HepG2 (cell line): Measurements from ENCODE around the gene PMFBP1. TPM values are rescaled to one million over a fixed set of nuclear protein-coding genes. Genes with fewer than 3 reads are reported as not detected.

Source experiments
- ETV5 ChIP-seq: IDR thresholded peaks from 2 replicates; pipeline ENCODE4 v1.6.1; 2018; ENCODE audit warnings: missing biosample characterization, missing genetic modification reagents, inconsistent platforms, borderline replicate concordance
- IRX3 ChIP-seq: sonication (generic); formaldehyde crosslinking; IDR thresholded peaks from 2 replicates; pipeline ENCODE4 v1.8.1; 2023; ENCODE audit warnings: mild to moderate bottlenecking, low read depth, missing genetic modification reagents, borderline replicate concordance
- KMT2B ChIP-seq: IDR thresholded peaks from 2 replicates; pipeline ENCODE4 v1.6.1; 2016; ENCODE audit warnings: missing genetic modification reagents, missing compliant biosample characterization
- MAFG ChIP-seq: sonication (generic); formaldehyde crosslinking; IDR thresholded peaks from 2 replicates; pipeline ENCODE4 v1.5.1; 2020; ENCODE audit warnings: mild to moderate bottlenecking, missing genetic modification reagents
- MBNL3 ChIP-seq: fragments of 250-450 bp; sonication (Bioruptor Pico); conservative IDR thresholded peaks from 2 replicates; pipeline ENCODE4 v1.8.0; 2022; ENCODE audit warnings: mild to moderate bottlenecking, inconsistent platforms
- MLLT10 ChIP-seq: sonication (generic); formaldehyde crosslinking; IDR thresholded peaks from 2 replicates; pipeline ENCODE4 v1.4.0; 2020; ENCODE audit warnings: missing genetic modification reagents
- NR3C1 ChIP-seq: sonication (generic); formaldehyde crosslinking; IDR thresholded peaks from 2 replicates; pipeline ENCODE4 v1.4.0; 2020; ENCODE audit warnings: missing genetic modification reagents
- SMARCC2 ChIP-seq: fragments of 450-650 bp; IDR thresholded peaks from 2 replicates; pipeline ENCODE4 v1.6.1; 2017; ENCODE audit warnings: antibody characterized with exemption, mild to moderate bottlenecking
- U2AF1 ChIP-seq: fragments of 200-400 bp; formaldehyde crosslinking; optimal IDR thresholded peaks from 2 replicates; pipeline ENCODE3; 2017; ENCODE audit warnings: mild to moderate bottlenecking, low read depth, low read length
- WIZ ChIP-seq: sonication (generic); formaldehyde crosslinking; IDR thresholded peaks from 2 replicates; pipeline ENCODE4 v1.5.1; 2020; ENCODE audit warnings: mild to moderate bottlenecking, missing genetic modification reagents
- ZNF34 ChIP-seq: sonication (generic); formaldehyde crosslinking; IDR thresholded peaks from 2 replicates; pipeline ENCODE4 v1.4.0; 2020; ENCODE audit warnings: mild to moderate bottlenecking, missing genetic modification reagents, borderline replicate concordance
- ZNF616 ChIP-seq: sonication (generic); formaldehyde crosslinking; IDR thresholded peaks from 2 replicates; pipeline ENCODE4 v1.5.0; 2020; ENCODE audit warnings: low read depth, mild to moderate bottlenecking, missing genetic modification reagents
- ZNF777 ChIP-seq: sonication (generic); formaldehyde crosslinking; IDR thresholded peaks from 2 replicates; pipeline ENCODE4 v1.4.0; 2020; ENCODE audit warnings: missing genetic modification reagents
- polyA plus RNA-seq, 8 experiments: library from polyadenylated mRNA; depleted of rRNA in 3 of 8; stranded (reverse) in 7 of 8; unstranded in 1 of 8; fragments of >200 nt; fragmentation: Illumina TruSeq in 4 of 8; extraction: Trizol in 4 of 8; gene quantifications; 2 replicates each; pipeline versions ENCODE4 v1.2.1 to v1.2.3, GENCODE V29; 2011 to 2016; ENCODE audit warnings: low read depth in 4 of 8, missing spikeins in 1 of 8, mixed read lengths in 1 of 8; ENCODE audit not compliant: insufficient read depth in 1 of 8
- total RNA-seq, 5 experiments: library from RNA; depleted of rRNA; stranded (reverse); fragments of >200 nt; fragmentation: Illumina TruSeq; extraction: Trizol; gene quantifications; 2 replicates each; pipeline ENCODE4 v1.2.3, GENCODE V29; 2016; ENCODE audit warnings: low read depth in 1 of 5
- TF ChIP-seq, protein P1 (sequence below): sonication (generic); formaldehyde crosslinking; IDR thresholded peaks from 2 replicates; pipeline ENCODE4 v1.8.1; 2022; ENCODE audit warnings: mild to moderate bottlenecking, missing genetic modification reagents
- TF ChIP-seq, protein P2 (sequence below): sonication (generic); formaldehyde crosslinking; IDR thresholded peaks from 2 replicates; pipeline ENCODE4 v1.5.0; 2020; ENCODE audit warnings: mild to moderate bottlenecking, missing genetic modification reagents
- TF ChIP-seq, protein P3 (sequence below): sonication (generic); formaldehyde crosslinking; IDR thresholded peaks from 2 replicates; pipeline ENCODE4 v1.4.0; 2020; ENCODE audit warnings: mild to moderate bottlenecking, low read depth, missing genetic modification reagents
- TF ChIP-seq, protein P4 (sequence below): sonication (generic); formaldehyde crosslinking; IDR thresholded peaks from 2 replicates; pipeline ENCODE4 v1.5.1; 2020; ENCODE audit warnings: missing genetic modification reagents, mild to moderate bottlenecking, borderline replicate concordance
- TF ChIP-seq, protein P5 (sequence below): sonication (generic); formaldehyde crosslinking; IDR thresholded peaks from 2 replicates; pipeline ENCODE4 v1.8.0; 2022; ENCODE audit warnings: mild to moderate bottlenecking, missing genetic modification reagents, moderate library complexity

PMFBP1 gene
- total and polyA plus RNA-seq, 2 of the 13 experiments (the other 11 are each of a cell fraction or from before 2014, with no cell fraction given) = 1.9 to 3.8 TPM

DNA sequence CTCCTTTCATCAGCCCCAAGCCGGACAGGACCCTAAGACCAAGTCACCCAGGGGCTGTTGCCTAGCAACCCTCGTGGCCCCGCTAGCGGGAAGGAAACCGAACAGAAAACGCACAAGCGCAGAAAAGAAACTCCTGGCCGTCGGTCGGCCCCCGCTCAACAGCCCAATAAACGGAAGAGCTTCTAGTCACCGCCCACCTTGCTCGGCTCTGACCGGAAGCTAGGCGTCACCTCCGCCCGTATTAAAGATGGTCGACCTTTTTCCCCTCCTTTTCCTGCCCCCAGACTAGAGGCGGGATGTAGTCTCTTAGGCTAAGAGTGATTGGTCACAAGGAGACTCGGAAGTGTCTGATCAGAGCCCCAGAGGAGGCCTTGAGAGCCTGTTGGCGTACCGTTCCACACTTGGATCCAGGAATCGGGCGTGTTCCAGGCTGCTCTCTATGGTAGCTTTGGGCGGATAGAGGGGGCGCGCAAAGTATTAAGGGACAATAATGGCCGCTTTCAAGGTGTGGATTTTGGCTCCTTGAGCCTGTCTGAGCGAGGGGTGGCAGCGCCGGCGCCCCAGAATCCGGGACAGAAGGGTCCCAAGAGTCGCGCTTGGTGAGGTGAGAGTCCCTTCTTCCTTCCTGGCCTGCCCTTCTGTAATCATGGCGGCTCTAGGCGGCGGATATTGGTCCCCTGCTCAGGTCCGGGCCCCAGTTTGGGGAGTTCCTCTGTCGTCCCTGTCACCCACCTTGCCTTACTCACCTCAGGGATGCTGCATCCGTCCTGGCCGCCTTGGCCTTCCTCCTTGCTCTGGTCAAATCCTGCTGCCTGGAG is 78.3 kb downstream of the PMFBP1 start, which contains the start of the genes DHX38 and TXNL4B (continued):
- TF ChIP-seq MLLT10 (CRISPR knock-in tag) = no peak
- no peak for TF ChIP-seq SMARCC2
- peak; percentile 27; the same call in 1 of the 2 replicates for TF ChIP-seq ZNF777 (CRISPR knock-in tag)
- TF ChIP-seq U2AF1 = no peak
- TF ChIP-seq ETV5 (CRISPR knock-in tag) = peak; percentile 86
- TF ChIP-seq, protein P1, sequence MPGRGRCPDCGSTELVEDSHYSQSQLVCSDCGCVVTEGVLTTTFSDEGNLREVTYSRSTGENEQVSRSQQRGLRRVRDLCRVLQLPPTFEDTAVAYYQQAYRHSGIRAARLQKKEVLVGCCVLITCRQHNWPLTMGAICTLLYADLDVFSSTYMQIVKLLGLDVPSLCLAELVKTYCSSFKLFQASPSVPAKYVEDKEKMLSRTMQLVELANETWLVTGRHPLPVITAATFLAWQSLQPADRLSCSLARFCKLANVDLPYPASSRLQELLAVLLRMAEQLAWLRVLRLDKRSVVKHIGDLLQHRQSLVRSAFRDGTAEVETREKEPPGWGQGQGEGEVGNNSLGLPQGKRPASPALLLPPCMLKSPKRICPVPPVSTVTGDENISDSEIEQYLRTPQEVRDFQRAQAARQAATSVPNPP (CRISPR knock-in tag) = no peak
- TF ChIP-seq ZNF616 = no peak
- no peak for TF ChIP-seq MAFG (CRISPR knock-in tag)
- TF ChIP-seq, protein P2, sequence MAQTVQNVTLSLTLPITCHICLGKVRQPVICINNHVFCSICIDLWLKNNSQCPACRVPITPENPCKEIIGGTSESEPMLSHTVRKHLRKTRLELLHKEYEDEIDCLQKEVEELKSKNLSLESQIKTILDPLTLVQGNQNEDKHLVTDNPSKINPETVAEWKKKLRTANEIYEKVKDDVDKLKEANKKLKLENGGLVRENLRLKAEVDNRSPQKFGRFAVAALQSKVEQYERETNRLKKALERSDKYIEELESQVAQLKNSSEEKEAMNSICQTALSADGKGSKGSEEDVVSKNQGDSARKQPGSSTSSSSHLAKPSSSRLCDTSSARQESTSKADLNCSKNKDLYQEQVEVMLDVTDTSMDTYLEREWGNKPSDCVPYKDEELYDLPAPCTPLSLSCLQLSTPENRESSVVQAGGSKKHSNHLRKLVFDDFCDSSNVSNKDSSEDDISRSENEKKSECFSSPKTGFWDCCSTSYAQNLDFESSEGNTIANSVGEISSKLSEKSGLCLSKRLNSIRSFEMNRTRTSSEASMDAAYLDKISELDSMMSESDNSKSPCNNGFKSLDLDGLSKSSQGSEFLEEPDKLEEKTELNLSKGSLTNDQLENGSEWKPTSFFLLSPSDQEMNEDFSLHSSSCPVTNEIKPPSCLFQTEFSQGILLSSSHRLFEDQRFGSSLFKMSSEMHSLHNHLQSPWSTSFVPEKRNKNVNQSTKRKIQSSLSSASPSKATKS (CRISPR knock-in tag) = no peak
- TF ChIP-seq WIZ = no peak
- no peak; the same call in 1 of the 2 replicates for TF ChIP-seq ZNF34 (CRISPR knock-in tag)
- TF ChIP-seq, protein P3, sequence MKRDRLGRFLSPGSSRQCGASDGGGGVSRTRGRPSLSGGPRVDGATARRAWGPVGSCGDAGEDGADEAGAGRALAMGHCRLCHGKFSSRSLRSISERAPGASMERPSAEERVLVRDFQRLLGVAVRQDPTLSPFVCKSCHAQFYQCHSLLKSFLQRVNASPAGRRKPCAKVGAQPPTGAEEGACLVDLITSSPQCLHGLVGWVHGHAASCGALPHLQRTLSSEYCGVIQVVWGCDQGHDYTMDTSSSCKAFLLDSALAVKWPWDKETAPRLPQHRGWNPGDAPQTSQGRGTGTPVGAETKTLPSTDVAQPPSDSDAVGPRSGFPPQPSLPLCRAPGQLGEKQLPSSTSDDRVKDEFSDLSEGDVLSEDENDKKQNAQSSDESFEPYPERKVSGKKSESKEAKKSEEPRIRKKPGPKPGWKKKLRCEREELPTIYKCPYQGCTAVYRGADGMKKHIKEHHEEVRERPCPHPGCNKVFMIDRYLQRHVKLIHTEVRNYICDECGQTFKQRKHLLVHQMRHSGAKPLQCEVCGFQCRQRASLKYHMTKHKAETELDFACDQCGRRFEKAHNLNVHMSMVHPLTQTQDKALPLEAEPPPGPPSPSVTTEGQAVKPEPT (CRISPR knock-in tag) = no peak; the same call in 1 of the 2 replicates
- no peak for TF ChIP-seq MBNL3
- TF ChIP-seq NR3C1 (CRISPR knock-in tag) = no peak
- TF ChIP-seq KMT2B (CRISPR knock-in tag) = peak; percentile 93
- TF ChIP-seq, protein P4, sequence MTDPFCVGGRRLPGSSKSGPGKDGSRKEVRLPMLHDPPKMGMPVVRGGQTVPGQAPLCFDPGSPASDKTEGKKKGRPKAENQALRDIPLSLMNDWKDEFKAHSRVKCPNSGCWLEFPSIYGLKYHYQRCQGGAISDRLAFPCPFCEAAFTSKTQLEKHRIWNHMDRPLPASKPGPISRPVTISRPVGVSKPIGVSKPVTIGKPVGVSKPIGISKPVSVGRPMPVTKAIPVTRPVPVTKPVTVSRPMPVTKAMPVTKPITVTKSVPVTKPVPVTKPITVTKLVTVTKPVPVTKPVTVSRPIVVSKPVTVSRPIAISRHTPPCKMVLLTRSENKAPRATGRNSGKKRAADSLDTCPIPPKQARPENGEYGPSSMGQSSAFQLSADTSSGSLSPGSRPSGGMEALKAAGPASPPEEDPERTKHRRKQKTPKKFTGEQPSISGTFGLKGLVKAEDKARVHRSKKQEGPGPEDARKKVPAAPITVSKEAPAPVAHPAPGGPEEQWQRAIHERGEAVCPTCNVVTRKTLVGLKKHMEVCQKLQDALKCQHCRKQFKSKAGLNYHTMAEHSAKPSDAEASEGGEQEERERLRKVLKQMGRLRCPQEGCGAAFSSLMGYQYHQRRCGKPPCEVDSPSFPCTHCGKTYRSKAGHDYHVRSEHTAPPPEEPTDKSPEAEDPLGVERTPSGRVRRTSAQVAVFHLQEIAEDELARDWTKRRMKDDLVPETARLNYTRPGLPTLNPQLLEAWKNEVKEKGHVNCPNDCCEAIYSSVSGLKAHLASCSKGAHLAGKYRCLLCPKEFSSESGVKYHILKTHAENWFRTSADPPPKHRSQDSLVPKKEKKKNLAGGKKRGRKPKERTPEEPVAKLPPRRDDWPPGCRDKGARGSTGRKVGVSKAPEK (CRISPR knock-in tag) = no peak
- TF ChIP-seq IRX3 (CRISPR knock-in tag) = no peak
- TF ChIP-seq, protein P5, sequence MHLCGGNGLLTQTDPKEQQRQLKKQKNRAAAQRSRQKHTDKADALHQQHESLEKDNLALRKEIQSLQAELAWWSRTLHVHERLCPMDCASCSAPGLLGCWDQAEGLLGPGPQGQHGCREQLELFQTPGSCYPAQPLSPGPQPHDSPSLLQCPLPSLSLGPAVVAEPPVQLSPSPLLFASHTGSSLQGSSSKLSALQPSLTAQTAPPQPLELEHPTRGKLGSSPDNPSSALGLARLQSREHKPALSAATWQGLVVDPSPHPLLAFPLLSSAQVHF (CRISPR knock-in tag) = no peak
